Activated CD4-positive, CD25-positive, alpha-beta regulatory T cell treated with anti-CD3 and anti-CD28 coated beads, Interleukin-2, amount 50 U/mL, for 72 hours (primary cell): Measurements from ENCODE around the gene DAPK2.

Experiments
- DNase-seq: peaks from one replicate; pipeline ENCODE4 v3.0.0; 2021

DAPK2 gene

GRCh38 chr15:63939531-63940130 is 106.7 kb downstream of the DAPK2 start:
- DNase-seq, result no peak

GRCh38 chr15:63938486-63939061 is 107.7 kb downstream of the DAPK2 start:
- DNase-seq, result no peak

GRCh38 chr15:63933522-63933921 is 112.8 kb downstream of the DAPK2 start:
- DNase-seq, result peak; percentile 15

GRCh38 chr15:63931556-63931955 is 114.7 kb downstream of the DAPK2 start:
- peak; percentile 14 for DNase-seq

- DNase-seq, result no peak
Measured at GRCh38 chr15:63930034-63930433, 116.3 kb downstream of the DAPK2 start.

GRCh38 chr15:63928185-63928842 is 118.0 kb downstream of the DAPK2 start:
- DNase-seq, result no peak

GRCh38 chr15:63923993-63924950 is 122.0 kb downstream of the DAPK2 start:
- no peak for DNase-seq

- DNase-seq, result no peak
Measured at GRCh38 chr15:63922916-63923315, 123.4 kb downstream of the DAPK2 start.

- no peak for DNase-seq
Measured at GRCh38 chr15:63922261-63922904, 123.9 kb downstream of the DAPK2 start.

- DNase-seq, result no peak
Measured at GRCh38 chr15:63920504-63921175, 125.6 kb downstream of the DAPK2 start.

GRCh38 chr15:63918901-63919348 is 127.4 kb downstream of the DAPK2 start:
- DNase-seq, result no peak

GRCh38 chr15:63918317-63918672 is 128.0 kb downstream of the DAPK2 start:
- DNase-seq, result no peak

GRCh38 chr15:63917588-63918316 is 128.5 kb downstream of the DAPK2 start:
- no peak for DNase-seq

- no peak for DNase-seq
Measured at GRCh38 chr15:63915873-63916771, 130.2 kb downstream of the DAPK2 start.

- no peak for DNase-seq
Measured at GRCh38 chr15:63915209-63915872, 130.9 kb downstream of the DAPK2 start.

GRCh38 chr15:63913786-63914315 is 132.4 kb downstream of the DAPK2 start:
- no peak for DNase-seq

- DNase-seq, result no peak
Measured at GRCh38 chr15:63913336-63913735, 132.9 kb downstream of the DAPK2 start.

GRCh38 chr15:63912061-63912615 is 134.1 kb downstream of the DAPK2 start:
- DNase-seq, result no peak

- DNase-seq, result no peak
Measured at GRCh38 chr15:63911160-63911559, 135.1 kb downstream of the DAPK2 start.
